DMS53 treated with DMSO at 0.1 percent for 48 hours (cell line): ENCODE data around the gene TCF23.
"Not testable (repeated sequence)": the region's sequence is repeated elsewhere in the genome, so short reads cannot be mapped to it uniquely, and the experiment has no call there.

Source experiments
- DNase-seq: peaks from one replicate; lab custom pipeline; 2025; ENCODE audit not compliant: unreplicated experiment; lab: John Stamatoyannopoulos, UW

Gene TCF23

GRCh38 chr2:27154488-27154887 lies 5.7 kb downstream of the TCF23 start:
- no peak for DNase-seq

- DNase-seq = no peak
Measured at GRCh38 chr2:27155069-27155520, 6.3 kb downstream of the TCF23 start.

DNA sequence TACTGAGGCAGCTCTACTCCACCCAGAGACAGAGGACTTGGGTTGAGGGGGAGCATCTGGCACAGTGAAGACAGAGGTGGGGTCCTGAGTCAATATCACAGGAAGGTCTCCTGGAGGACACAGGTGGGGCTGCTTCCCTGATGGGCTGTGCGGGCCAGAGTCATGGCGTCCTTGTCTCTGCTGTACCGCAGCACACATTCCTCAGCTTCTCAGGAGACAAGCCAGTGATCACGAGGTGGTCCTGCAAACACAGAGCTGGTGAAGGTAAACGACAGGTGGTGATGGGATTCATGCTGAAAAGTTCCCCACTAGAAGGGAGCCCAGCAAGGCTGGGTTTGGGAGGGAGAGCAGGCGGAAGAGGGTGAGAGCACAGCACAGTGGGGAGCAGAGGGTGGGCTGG lies 9.7 kb downstream of the TCF23 start:
- DNase-seq = no peak

- DNase-seq = no peak
Measured at GRCh38 chr2:27159271-27159670, 10.5 kb downstream of the TCF23 start.

DNA sequence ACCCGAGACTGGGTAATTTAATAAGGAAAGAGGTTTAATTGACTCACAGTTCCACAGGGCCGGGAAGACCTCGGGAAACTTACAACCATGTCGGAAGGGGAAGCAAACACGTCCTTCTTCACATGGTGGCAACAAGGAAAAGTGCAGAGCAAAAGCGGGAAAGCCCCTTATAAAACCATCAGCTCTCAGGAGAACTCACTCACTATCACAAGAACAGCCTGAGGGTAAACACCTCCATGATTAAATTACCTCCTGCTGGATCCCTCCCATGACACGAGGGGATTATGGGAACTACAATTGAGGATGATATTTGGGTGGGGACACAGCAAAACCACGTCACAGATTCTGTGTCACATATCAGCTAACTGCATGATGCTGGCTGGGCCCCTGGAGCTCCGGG lies 11.4 kb downstream of the TCF23 start:
- DNase-seq = no peak

DNA sequence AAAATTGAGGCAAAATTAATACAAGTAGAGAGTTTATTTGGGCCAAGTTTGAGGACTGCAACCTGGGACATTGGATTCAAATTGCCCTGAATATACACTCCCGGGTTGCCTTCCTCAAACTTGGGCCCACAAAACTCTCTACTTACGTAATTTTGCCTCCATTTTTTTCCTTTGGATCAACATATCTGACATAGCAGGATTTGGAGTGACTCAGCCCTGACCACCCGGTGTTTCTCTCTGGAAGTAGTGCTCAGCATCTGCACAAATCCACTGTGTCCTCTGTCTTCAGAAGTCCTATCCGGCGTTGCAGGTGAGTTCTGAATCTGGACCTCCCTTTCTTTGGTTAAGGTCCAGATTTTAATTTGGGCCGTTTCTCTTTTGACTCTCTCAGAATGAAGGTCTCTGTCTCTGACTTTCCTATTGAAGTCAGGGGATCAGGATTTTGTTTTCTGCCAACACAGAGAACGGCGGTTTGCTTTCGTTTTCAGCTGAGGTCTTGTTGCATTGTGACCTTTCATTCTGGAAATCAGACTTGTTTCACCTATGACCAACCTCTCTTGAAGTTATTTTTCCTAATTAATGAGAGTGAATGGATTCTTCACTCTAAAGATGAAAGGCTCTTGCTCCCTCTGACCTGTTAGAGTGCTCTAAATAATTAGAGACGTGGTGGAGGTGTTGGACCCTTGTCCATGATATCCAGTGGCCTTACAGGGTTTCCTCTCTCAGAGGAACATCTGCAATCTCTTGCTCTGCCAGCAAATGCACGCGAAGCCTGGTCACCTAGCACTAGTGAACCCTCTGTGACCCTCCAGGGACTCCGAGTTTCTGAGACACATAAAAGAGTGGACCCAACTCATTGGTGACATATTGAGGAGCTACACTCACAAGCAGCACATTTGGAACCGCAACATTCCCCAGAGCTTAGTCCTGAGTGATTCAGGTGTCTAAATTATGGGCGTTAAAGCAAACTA lies 13.6 kb downstream of the TCF23 start:
- peak; percentile 45 for DNase-seq

DNA sequence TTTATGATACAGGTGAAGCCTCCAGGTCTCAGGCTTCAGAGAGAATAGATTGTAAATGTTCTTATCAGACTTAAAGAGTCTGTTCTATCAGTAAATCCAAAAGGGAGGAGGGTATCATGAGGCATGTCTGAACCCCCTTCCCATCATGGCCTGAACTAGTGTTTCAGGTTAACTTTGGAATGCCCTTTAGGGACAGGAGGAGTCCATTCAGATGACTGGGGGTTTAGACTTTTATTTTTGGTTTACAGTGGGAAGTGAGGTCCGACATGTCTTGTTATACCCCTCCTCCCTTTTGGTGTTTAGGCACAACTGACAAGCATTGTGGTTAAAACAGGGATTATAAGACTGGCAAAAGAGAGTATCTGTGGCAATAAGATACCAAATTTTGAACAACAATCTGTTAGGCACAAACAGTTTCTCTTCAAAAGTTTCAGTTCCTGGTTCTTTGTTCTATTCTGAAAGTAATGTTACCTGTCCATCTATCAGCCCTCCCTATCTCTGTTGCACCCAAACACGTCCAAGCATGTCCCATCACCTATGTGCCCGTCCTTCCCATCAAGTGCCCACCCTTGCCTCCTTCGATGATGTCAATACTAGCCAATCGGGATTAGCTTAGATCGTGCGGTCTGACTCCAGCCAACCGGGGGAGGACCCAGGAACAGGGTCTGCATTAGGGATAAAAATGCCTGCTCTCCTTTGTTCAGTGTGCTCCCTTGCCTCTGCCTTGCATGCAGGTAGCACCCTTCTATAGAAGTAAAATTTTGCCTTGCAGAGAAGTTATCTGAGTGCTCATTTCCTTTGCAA lies 16.4 kb downstream of the TCF23 start:
- DNase-seq = no peak

GRCh38 chr2:27170581-27171337 lies 22.0 kb downstream of the TCF23 start:
- no peak for DNase-seq

- DNase-seq = no peak
Measured at GRCh38 chr2:27171351-27171848, 22.6 kb downstream of the TCF23 start.

DNA sequence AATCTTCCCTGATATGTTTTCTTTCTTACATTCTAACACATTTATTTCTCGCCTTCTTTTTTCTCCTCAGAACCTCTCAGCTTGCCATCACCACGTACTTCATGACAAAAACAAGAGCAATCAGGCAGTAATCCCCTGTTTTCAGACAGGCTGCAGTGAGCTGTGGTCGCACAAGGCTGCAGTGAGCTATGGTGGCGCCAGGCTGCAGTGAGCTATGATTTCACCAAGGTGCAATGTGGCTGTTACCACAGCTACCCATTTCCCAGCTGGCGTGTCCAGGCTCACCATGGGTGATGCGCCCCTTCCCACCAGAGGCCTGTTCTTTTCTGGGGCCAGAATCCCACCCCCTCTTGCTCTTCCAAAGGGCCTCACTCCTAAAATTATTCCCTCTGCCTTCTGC lies 25.8 kb downstream of the TCF23 start:
- DNase-seq = no peak

GRCh38 chr2:27175330-27175729 lies 26.5 kb downstream of the TCF23 start:
- DNase-seq = no peak

DNA sequence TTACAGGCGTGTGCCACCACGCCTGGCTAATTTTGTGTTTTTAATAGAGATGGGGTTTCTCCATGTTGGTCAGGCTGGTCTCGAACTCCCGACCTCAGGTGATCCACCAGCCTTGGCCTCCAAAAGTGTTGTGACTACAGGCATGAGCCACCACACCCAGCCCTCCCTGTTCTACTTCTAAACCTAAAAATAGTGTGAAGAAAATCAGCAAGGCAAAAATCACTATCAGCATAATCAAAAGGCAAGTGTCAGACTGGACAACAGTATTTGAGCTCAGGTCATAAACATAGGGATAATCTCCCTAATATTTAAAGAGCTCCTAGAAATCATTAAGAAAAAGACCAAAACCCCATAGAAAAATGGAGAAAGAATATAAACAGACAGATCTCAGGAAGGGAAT lies 27.0 kb downstream of the TCF23 start:
- not testable (repeated sequence) for DNase-seq

DNA sequence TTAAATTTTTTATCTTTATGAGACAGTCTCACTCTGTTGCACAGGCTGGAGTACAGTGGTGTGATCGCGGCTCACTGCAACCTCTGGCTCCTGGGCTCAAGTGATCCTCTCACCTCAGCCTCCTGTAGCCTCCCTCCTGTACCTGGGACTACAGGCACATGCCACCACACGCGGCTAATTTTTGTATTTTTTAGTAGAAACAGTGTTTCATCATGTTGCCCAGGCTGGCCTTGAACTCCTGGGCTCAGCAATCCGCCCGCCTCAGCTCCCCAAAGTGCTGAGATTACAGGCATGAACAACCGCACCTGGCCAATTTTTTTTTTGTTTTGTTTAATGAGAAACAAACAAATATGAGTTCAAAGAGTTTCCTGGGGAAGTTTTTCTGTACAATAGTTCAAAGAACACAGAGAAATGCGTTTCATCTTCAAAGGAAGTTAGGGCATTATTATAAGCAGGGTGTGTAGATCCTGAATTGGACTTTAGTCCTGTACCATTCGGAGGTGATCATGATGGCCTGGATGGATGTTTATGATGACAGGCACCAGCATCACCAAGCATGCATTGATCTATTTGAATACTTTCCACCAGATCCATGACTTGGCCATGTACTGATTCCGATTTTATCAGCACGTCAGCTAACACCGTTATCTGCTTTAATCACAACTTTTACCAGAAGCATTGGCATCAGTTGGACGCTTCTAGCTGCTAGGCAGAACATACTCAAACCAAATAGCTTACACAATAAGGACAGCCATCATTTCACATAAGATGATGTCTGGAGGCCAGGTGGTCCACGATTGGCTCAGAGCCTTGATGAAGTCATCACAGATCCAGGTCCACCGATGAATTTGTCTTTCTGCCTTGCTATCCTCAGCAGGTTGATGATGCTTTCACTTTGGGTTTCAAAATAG lies 28.9 kb downstream of the TCF23 start:
- no peak for DNase-seq

- DNase-seq = no peak
Measured at GRCh38 chr2:27178469-27178868, 29.7 kb downstream of the TCF23 start.

DNA sequence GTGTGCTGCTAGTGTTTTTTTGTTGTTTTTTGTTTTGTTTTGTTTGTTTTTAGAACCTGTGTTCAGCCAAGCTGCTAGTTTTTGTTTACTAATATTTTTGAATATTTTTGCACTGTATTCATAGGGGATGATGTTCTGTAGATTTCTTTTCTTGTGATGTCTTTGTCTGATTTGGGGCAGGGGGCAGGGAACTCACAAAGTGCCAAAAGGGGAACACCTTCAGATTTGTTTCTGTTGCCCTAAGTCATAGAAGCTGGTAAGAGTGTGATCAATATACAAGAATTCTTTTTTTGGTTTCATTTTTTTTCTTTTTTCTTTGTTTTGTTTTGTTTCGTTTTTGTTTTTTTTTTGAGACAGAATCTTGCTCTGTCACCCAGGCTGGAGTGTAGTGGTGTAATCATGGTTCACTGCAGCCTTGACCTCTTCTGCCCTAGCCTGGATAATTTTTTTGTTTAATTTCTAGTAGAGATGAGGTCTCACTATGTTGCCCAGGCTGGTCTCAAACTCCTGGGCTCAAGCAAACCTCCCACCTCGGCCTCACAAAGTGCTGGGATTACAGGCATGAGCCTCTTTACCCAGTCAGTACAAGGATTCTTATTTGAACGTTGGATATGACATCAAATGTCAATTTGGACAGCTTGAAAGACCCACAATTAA lies 30.7 kb downstream of the TCF23 start:
- DNase-seq = no peak

DNA sequence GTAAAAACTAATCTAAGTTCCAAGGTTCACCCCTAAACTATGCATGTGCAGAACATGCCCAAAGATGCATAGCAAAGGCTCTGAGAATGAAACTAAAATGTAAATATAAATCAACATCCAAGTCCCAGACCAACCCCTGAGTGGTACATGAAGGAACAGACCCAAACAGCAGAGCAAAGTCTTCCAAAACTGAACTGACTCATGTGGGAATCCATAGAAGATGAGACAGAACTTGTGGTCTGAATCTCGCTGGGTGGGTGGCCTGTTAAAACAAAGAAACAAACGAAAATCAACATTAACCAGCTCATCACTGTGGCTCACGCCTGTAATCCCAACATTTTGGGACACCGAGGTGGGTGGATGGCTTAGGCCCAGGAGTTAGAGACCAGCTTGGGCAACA lies 33.5 kb downstream of the TCF23 start:
- no peak for DNase-seq

DNA sequence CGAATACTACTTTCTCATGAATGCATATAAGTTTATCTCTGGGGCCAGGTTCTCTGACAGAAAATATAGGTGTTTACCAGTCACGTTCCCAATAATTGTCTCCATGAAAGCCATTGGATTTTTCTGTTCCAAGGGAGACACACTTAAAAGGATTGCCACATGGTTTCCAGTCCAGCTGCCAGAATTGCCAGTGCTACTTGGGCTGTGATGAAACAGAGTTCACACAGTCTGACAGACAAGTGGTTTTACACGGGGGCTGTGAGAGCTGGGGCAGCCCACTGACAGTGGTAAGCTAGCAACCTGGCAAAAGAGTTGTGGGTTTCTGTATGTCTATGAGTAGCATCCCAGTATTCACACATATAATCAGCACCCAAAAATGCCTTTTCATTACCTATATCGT lies 35.3 kb downstream of the TCF23 start:
- no peak for DNase-seq

DNA sequence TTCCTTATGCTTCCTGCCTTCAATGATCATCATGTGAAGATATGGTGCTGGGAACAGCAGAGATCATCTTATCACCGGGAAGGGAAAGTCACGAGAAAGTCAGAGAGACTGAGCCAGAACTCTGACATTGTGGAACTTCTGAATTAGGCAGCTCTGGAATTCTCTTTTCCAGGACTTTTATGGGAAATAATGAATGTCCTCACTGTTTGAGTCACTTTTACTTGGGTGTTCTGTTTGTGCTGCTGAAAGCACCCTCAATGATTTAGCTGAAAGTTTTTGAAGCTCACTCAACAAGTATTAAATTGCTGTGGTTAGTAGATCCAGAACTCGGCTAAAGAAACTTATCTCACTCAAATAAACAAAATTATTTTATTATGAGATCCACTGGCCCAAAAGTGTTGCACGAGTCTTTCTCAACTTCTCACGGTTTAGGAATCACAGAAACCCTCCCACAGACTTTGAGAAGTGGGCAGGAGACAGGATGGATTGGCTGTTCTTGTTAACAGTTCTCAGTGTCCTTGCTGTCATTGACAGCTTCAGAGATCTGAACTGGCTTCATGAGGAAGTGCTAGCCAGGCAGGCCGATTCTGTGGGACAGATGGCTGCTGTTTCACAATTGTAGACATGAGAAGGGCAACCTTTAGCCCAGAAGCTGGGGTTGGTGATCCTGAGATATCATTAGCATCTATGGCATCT lies 36.7 kb downstream of the TCF23 start:
- no peak for DNase-seq
